ENCODE data around the gene MED25. TPM values are rescaled to one million over a fixed set of nuclear protein-coding genes. Genes with fewer than 3 reads are reported as not detected.

MED25 gene
- total and polyA plus RNA-seq, 12 donors, result 39.5 to 149 (median 54.9) TPM

DNA sequence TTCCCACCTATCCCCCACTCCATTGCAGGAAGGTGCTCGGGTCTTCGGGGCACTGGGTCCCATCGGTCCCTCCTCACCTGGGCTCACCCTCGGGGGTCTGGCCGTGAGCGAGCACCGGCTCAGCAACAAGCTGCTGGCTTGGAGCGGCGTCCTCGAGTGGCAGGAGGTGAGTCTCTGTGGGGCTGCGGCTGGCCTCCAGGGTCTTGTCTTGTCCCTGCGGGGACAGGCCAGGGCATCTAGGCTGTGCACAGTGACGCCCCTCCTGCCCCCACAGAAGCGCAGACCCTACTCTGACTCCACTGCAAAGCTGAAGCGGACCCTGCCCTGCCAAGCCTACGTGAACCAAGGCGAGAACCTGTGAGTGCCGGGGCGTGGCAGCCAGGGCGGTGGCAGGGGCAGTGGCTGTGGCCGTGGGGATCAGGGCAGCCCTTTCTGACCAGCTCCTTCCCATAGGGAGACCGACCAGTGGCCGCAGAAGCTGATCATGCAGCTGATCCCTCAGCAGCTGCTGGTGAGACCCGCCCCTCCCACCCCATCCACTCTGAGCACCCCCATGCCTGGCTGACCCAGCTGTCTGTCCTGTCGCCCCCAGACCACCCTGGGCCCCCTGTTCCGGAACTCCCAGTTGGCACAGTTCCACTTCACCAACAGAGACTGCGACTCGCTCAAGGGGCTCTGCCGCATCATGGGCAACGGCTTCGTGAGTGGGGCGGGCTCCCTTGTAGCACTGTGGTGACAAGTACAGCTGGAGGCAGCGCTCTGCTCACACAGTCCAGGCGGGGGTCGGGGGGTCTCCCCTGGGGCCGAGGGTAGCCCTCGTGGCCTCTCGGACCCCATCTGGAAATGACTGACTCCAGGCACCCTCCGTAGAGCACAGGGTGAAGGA lies 36.5 kb downstream of the MED25 start:
- Histone ChIP-seq H3K36me3 (peaks cover 0 to 55% (median 23%) of the 10 kb centered on the region in 9 donors), H3K27ac (peak overlapping the region in 1 of 10 donors; percentile 16), H3K27me3 (no peaks in the 10 kb centered on the region), H3K9me3 (peaks cover 0 to under 1% (median 0%) of the 10 kb centered on the region in 11 donors), H3K4me1 (peaks cover 9 to 40% (median 29%) of the 10 kb centered on the region in 9 donors), H3K4me3 (no peak overlapping the region)
- TF ChIP-seq, protein P1, sequence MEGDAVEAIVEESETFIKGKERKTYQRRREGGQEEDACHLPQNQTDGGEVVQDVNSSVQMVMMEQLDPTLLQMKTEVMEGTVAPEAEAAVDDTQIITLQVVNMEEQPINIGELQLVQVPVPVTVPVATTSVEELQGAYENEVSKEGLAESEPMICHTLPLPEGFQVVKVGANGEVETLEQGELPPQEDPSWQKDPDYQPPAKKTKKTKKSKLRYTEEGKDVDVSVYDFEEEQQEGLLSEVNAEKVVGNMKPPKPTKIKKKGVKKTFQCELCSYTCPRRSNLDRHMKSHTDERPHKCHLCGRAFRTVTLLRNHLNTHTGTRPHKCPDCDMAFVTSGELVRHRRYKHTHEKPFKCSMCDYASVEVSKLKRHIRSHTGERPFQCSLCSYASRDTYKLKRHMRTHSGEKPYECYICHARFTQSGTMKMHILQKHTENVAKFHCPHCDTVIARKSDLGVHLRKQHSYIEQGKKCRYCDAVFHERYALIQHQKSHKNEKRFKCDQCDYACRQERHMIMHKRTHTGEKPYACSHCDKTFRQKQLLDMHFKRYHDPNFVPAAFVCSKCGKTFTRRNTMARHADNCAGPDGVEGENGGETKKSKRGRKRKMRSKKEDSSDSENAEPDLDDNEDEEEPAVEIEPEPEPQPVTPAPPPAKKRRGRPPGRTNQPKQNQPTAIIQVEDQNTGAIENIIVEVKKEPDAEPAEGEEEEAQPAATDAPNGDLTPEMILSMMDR (IDR thresholded peaks at IDR 0.05), result no peak
- intact Hi-C loops (cut with DNase I), result loop anchor here in 4 of 10 donors (5.0 kb wide), 2 partner anchors 37 to 42 kb away; partner anchors contain the start of genes FUZ (in 3 of the 4) and MED25 (in 1 of the 4)
- DNase-seq, result no peak
- no peak for ATAC-seq
- WGBS, 2 donors, result 88 to 90% methylated on average over 39 of the region's 39 CpGs

DNA sequence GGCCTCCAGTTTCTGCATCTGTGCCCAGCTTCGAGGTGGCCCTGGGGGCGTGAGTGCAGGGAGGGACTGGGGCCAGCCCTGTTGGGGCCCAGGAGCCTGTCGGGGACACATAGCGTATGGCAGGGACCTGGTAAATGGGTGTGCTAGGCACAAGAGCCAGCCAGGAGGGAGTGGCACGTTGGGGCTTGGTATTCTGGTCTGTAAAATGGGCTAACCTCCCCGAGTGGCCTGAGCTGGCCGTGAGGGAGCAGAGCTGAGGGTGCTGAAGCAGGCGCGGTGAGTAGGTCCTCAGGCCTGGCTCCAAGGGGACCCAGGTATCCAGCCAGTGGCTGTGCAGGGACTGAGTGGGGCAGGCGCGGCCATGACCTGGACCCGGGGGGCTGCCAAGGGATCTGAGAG lies 37.2 kb downstream of the MED25 start:
- peaks cover 0 to 62% (median 30%) of the 10 kb centered on the region in 9 donors for H3K36me3 ChIP-seq
- intact Hi-C loops (cut with DNase I), result no loop called here
- WGBS, 2 donors, result 91% methylated on average over 12 of the region's 12 CpGs
- H3K27me3 ChIP-seq, result no peaks in the 10 kb centered on the region
- ATAC-seq (no peak), DNase-seq (no peak)
- TF ChIP-seq, protein P1 (IDR thresholded peaks at IDR 0.05), result no peak
- H3K4me3 ChIP-seq, result no peak overlapping the region
- H3K27ac ChIP-seq, result peak overlapping the region in 1 of 10 donors; percentile 16
- no peaks in the 10 kb centered on the region for H3K9me3 ChIP-seq
- peaks cover 9 to 35% (median 22%) of the 10 kb centered on the region in 9 donors for H3K4me1 ChIP-seq

DNA sequence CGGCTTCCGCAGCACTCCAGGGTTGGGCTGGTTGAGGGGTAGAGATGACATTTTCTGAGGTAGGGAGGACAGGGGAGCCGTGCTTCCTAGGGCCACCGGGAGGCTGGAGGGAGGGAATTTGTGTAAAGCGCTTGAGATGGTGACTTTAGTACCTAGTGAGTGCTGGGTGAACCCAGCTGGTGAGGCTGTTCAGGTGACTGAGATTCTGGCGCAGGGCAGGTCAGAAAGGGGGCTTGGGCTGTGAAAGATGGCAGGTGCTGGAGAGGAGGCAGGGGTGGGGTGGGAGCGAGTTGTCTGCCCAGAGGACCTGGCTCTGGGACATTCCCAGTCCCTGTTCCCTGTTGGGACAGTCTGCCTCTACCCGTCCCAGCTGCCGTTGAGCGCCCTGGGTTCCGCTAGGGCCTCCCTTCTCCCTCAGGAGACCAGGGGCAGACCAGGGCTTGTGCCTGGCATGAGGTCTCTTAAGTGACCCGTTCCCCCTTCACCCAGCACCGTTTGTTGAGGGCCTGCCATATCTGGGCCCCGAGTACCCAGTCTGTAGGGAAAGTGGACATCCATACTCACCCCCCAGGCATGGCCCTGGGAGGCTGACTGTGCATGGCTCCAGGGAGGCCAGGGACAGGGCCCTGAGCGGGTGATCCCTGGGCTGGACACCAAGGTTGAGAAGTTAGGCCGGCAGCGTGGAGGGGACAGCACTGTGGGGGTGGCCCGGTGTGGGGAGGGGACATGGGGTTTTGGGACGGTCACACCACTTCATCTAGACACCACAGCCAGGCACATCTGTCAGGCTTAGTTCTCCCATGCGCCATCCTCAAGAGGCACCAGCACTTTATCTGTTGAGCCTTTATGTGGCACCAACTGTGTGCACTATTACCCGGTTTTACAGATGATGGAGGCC lies 37.8 kb downstream of the MED25 start:
- DNase-seq (no peak), ATAC-seq (no peak)
- TF ChIP-seq, protein P1 (IDR thresholded peaks at IDR 0.05), result no peak
- no peaks in the 10 kb centered on the region for H3K9me3 ChIP-seq
- peaks cover 9 to 34% (median 22%) of the 10 kb centered on the region in 9 donors for H3K4me1 ChIP-seq
- no peak overlapping the region for H3K27ac ChIP-seq
- intact Hi-C loops (cut with DNase I), result no loop called here
- 84 to 85% methylated on average over 21 of the region's 21 CpGs for WGBS, 2 donors
- H3K27me3 ChIP-seq, result no peaks in the 10 kb centered on the region
- peaks cover 0 to 68% (median 32%) of the 10 kb centered on the region in 9 donors for H3K36me3 ChIP-seq
- H3K4me3 ChIP-seq, result no peak overlapping the region

DNA sequence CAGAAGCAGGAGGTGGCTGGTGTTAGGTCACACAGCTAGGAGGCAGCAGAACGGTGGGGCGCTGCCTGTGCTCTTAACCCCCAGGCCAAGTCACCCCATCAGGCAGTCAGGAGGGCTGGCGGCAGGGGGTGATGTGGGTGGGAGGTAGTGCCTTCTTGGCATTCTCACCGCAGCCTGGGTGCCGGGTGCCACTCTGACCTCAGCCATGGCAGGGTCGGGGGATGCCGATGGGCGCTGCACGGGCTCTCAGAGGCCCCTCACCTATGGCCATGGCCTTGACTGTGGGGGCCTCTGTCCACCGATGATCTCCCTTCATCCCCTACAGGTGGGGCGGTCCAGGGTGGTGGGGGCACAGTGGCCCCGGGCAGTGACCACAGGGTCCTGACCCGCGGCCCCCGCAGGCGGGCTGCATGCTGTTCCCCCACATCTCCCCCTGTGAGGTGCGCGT lies 38.5 kb downstream of the MED25 start:
- peaks cover 9 to 34% (median 22%) of the 10 kb centered on the region in 9 donors for H3K4me1 ChIP-seq
- H3K27ac ChIP-seq, result no peak overlapping the region
- intact Hi-C loops (cut with DNase I), result no loop called here
- TF ChIP-seq, protein P1 (IDR thresholded peaks at IDR 0.05), result no peak
- DNase-seq (no peak), ATAC-seq (peak in 1 of 8 donors; percentile 6)
- no peaks in the 10 kb centered on the region for H3K9me3 ChIP-seq
- no peak overlapping the region for H3K4me3 ChIP-seq
- H3K27me3 ChIP-seq, result no peaks in the 10 kb centered on the region
- H3K36me3 ChIP-seq, result peaks cover 0 to 75% (median 36%) of the 10 kb centered on the region in 9 donors
- WGBS, 2 donors, result 93% methylated on average over 17 to 18 of the region's 18 CpGs

Data from heart right ventricle (tissue), 16 donors.